WERI-Rb-1 (cell line): ENCODE results near the gene NSMCE1.

Source experiments
- DNase-seq: peaks from one replicate; pipeline ENCODE4 v3.0.0-alpha.2; 2020
- H3K27ac ChIP-seq: fragments of 250-450 bp; sonication (Bioruptor Pico); 2 replicates; pipeline ENCODE4 v1.5.1; 2020; ENCODE audit warnings: mild to moderate bottlenecking, moderate library complexity
- H3K27me3 ChIP-seq: fragments of 250-450 bp; sonication (Bioruptor Pico); 2 replicates; pipeline ENCODE4 v1.5.1; 2021; ENCODE audit warnings: mild to moderate bottlenecking, low read depth, moderate library complexity; ENCODE audit not compliant: insufficient read depth, severe bottlenecking
- H3K36me3 ChIP-seq: fragments of 250-450 bp; sonication (Bioruptor Pico); 2 replicates; pipeline ENCODE4 v1.5.1; 2020; ENCODE audit warnings: mild to moderate bottlenecking, moderate library complexity
- H3K4me3 ChIP-seq: 2 replicates; pipeline ENCODE4 v1.5.1; 2011; ENCODE audit warnings: low read depth, mild to moderate bottlenecking, control low read depth, low read length
- H3K9me3 ChIP-seq: fragments of 250-450 bp; sonication (Bioruptor Pico); 2 replicates; pipeline ENCODE4 v1.5.1; 2021; ENCODE audit warnings: mild to moderate bottlenecking, moderate library complexity; ENCODE audit not compliant: severe bottlenecking
- CTCF ChIP-seq: IDR thresholded peaks from 2 replicates; pipeline ENCODE4 v1.5.1; 2011; ENCODE audit warnings: low read depth, mild to moderate bottlenecking, control low read depth, inconsistent platforms, low read length

The NSMCE1 gene

GRCh38 chr16:27231692-27232060 lies 36.9 kb downstream of the NSMCE1 start:
- Histone ChIP-seq H3K9me3 (no peaks in the 10 kb centered on the region), H3K36me3 (no peaks in the 10 kb centered on the region; the same call in 1 of the 2 replicates), H3K4me3 (no peak overlapping the region), H3K27ac (no peak overlapping the region), H3K27me3 (no peaks in the 10 kb centered on the region)
- TF ChIP-seq CTCF = no peak
- no peak for DNase-seq

GRCh38 chr16:27230562-27231001 lies 38.0 kb downstream of the NSMCE1 start:
- Histone ChIP-seq H3K36me3 (no peaks in the 10 kb centered on the region; the same call in 1 of the 2 replicates), H3K4me3 (no peak overlapping the region), H3K27ac (no peak overlapping the region), H3K27me3 (no peaks in the 10 kb centered on the region), H3K9me3 (no peaks in the 10 kb centered on the region)
- DNase-seq = no peak
- TF ChIP-seq CTCF = peak; percentile 34

DNA sequence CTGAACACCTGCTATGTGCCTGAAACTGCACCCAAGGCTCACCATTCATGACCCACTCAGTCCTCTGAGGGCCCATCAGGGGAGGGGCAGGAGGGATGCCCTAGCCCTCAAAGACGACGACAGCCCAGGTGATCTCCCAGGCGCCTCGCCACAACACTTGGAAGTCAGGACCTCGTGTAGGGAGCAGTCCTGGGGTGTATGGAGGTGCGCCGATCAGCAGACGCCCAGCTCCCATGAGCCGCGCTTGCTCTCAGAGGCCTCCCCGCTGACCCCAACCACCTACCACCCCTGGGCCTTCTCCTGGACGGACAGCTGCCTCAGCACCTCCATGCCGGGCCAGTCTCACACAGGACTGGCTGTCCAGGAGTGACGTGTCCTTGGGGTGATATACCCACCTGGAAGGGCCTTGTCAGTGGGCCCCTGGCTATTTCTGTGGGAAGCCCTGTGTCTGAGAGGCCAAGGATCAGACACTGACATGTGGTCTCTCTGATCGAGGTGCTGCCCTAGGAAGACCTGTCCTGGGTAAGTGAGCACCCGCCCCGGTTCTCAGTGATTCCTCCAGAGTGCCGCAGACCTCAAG lies 38.6 kb downstream of the NSMCE1 start:
- TF ChIP-seq CTCF = no peak
- Histone ChIP-seq H3K36me3 (no peaks in the 10 kb centered on the region; the same call in 1 of the 2 replicates), H3K27ac (no peak overlapping the region), H3K9me3 (no peaks in the 10 kb centered on the region), H3K27me3 (no peaks in the 10 kb centered on the region), H3K4me3 (no peak overlapping the region)
- DNase-seq = no peak

DNA sequence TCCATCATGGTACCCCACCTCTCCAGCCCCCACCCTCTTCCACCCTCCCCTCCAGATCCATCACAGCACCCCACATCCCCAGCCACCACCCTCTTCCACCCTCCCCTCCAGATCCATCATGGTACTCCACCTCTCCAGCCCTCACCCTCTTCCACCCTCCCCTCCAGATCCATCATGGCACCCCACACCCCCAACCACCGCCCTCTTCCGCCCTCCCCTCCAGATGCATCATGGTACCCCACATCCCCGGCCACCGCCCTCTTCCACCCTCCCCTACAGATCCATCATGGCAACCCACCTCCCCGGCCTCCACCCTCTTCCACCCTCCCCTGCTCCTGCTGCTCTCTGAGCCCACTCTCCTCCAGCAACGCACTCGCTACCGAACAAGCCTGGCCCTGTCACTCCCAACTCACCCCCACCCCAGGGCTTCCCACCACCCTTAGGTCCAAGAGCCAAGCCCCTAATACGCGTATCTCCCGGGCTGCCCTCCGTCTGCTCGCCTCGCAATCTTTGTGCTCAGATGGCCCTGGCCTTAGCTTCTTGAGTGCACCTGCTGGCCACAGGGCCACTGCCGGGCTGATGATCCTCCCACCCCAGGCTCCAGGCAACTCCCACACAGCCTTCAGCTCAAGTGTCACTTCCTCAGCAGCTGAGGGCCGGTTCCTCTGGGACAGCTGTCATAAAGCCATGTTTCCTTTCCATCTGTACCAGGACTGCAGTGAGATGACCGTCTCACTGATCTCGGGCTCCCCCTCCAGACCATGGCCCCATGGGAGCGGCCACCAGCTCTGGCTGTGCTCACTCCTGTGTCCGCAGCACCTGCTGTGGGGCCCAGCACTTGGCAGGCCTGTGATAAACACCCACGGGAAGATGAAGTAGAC lies 39.7 kb downstream of the NSMCE1 start:
- no peaks in the 10 kb centered on the region; the same call in 1 of the 2 replicates for H3K36me3 ChIP-seq
- peak; percentile 55 for TF ChIP-seq CTCF
- no peaks in the 10 kb centered on the region for H3K9me3 ChIP-seq
- H3K27ac ChIP-seq = peak overlapping the region; percentile 61
- H3K4me3 ChIP-seq = no peak overlapping the region
- H3K27me3 ChIP-seq = no peaks in the 10 kb centered on the region
- peak; percentile 82 for DNase-seq

DNA sequence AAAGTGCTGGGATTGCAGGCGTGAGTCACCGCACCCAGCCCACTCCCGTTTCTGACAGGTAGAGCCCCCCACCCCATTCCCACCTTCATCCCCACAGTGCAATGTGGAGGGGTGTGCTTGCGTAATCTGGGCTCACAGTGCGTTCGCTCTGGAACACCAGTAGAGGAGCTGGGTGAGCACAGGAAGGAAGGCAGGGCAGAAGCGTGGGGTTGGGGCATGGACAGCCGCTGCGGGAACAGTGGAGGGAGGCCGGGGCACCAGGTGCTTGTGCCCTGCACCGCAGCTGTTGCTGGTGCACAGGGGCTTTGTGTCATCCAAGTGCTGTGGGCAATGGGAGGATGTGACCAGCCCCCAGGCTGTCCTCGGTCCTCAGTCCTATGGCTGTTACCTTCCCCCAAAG lies 40.5 kb downstream of the NSMCE1 start:
- no peaks in the 10 kb centered on the region for H3K27me3 ChIP-seq
- no peak for TF ChIP-seq CTCF
- H3K9me3 ChIP-seq = no peaks in the 10 kb centered on the region
- H3K27ac ChIP-seq = no peak overlapping the region
- no peak for DNase-seq
- H3K36me3 ChIP-seq = no peaks in the 10 kb centered on the region; the same call in 1 of the 2 replicates
- no peak overlapping the region for H3K4me3 ChIP-seq
